Loucy (cell line): ENCODE data around the gene CDS1.

Experiments
- H2AFZ ChIP-seq: fragments of 200-600 bp; sonication (generic); 2 replicates; pipeline ENCODE4 v1.6.0; 2016; ENCODE audit warnings: antibody characterized with exemption, mild to moderate bottlenecking, low read length, moderate library complexity
- H3F3A ChIP-seq: fragments of 200-600 bp; 2 replicates; pipeline ENCODE4 v1.6.0; 2016; ENCODE audit warnings: antibody characterized with exemption, low read depth, mild to moderate bottlenecking
- H3K27me3 ChIP-seq: fragments of 200-600 bp; sonication (generic); 2 replicates; pipeline ENCODE4 v1.6.1; 2014; ENCODE audit warnings: low read length, mild to moderate bottlenecking; ENCODE audit not compliant: insufficient read depth, poor library complexity, severe bottlenecking
- H3K36me3 ChIP-seq: fragments of 200-600 bp; sonication (generic); 2 replicates; pipeline ENCODE4 v1.6.1; 2016; ENCODE audit warnings: low read length; ENCODE audit not compliant: insufficient read depth
- H3K4me1 ChIP-seq: fragments of 200-600 bp; sonication (generic); 2 replicates; pipeline ENCODE4 v1.5.1; 2014; ENCODE audit warnings: low read length, mild to moderate bottlenecking; ENCODE audit not compliant: insufficient read depth, poor library complexity, severe bottlenecking
- H3K4me2 ChIP-seq: fragments of 200-600 bp; sonication (generic); 2 replicates; pipeline ENCODE4 v1.6.0; 2014; ENCODE audit warnings: antibody characterized with exemption, low read length, low read depth, mild to moderate bottlenecking; ENCODE audit not compliant: poor library complexity, severe bottlenecking
- H3K4me3 ChIP-seq: fragments of 200-600 bp; sonication (generic); 2 replicates; pipeline ENCODE4 v1.5.1; 2014; ENCODE audit warnings: low read length, mild to moderate bottlenecking, mixed read lengths; ENCODE audit not compliant: poor library complexity, severe bottlenecking
- H3K79me2 ChIP-seq: fragments of 200-600 bp; sonication (generic); 2 replicates; pipeline ENCODE4 v1.6.1; 2014; ENCODE audit warnings: low read length; ENCODE audit not compliant: insufficient read depth
- H3K9ac ChIP-seq: fragments of 200-600 bp; sonication (generic); 2 replicates; pipeline ENCODE4 v1.6.0; 2014; ENCODE audit warnings: mild to moderate bottlenecking, low read depth, low read length, moderate library complexity; ENCODE audit not compliant: poor library complexity, severe bottlenecking
- H3K9me2 ChIP-seq: fragments of 200-600 bp; sonication (generic); replicated peaks from 2 replicates; pipeline ENCODE4 v1.6.1; 2016; ENCODE audit warnings: low read depth, low read length, mixed read lengths
- H3K9me3 ChIP-seq: fragments of 200-600 bp; sonication (generic); 2 replicates; pipeline ENCODE4 v1.6.1; 2014; ENCODE audit warnings: mild to moderate bottlenecking, antibody characterized with exemption, low read length, low read depth; ENCODE audit not compliant: insufficient read depth
- H4K20me1 ChIP-seq: fragments of 200-600 bp; sonication (generic); 2 replicates; pipeline ENCODE4 v1.6.0; 2014; ENCODE audit warnings: antibody characterized with exemption, low read length, mild to moderate bottlenecking; ENCODE audit not compliant: insufficient read depth, poor library complexity, severe bottlenecking
- EZH2phosphoT487 ChIP-seq: fragments of 200-600 bp; IDR thresholded peaks from 2 replicates; pipeline ENCODE4 v1.6.1; 2018; ENCODE audit warnings: antibody characterized with exemption, mild to moderate bottlenecking, moderate library complexity, borderline replicate concordance
- TF ChIP-seq, protein P1 (sequence below): fragments of 200-600 bp; sonication (generic); conservative IDR thresholded peaks from 2 replicates; pipeline ENCODE4 v1.5.1; 2014; ENCODE audit warnings: mild to moderate bottlenecking, antibody characterized with exemption, low read length

CDS1 gene

DNA sequence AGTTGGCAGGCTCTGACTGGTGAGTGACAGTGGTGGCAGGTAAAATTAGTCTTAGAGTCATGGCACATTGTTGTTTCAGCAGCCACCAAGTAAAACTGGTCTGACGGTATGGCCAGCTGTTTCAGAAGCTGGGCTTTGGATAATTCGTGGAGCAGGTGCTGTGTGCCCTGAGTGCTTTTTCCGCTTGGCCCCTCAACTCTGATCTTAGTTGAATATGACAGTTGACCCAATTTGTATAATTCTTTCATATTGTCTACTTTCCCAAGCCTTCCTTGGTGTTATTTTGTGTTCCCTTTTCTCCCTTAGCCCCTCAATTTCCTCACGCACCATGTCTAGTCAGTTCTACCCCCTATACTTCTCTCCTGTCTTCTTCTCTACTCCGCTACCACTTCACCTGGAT lies 32.0 kb downstream of the CDS1 start:
- no peak overlapping the region for H3K9ac ChIP-seq
- H3K27me3 ChIP-seq, result no peaks in the 10 kb centered on the region
- H3F3A ChIP-seq, result no peaks in the 10 kb centered on the region
- H3K79me2 ChIP-seq, result no peaks in the 10 kb centered on the region
- no peaks in the 10 kb centered on the region for H4K20me1 ChIP-seq
- TF ChIP-seq EZH2phosphoT487, result no peak
- TF ChIP-seq, protein P1, sequence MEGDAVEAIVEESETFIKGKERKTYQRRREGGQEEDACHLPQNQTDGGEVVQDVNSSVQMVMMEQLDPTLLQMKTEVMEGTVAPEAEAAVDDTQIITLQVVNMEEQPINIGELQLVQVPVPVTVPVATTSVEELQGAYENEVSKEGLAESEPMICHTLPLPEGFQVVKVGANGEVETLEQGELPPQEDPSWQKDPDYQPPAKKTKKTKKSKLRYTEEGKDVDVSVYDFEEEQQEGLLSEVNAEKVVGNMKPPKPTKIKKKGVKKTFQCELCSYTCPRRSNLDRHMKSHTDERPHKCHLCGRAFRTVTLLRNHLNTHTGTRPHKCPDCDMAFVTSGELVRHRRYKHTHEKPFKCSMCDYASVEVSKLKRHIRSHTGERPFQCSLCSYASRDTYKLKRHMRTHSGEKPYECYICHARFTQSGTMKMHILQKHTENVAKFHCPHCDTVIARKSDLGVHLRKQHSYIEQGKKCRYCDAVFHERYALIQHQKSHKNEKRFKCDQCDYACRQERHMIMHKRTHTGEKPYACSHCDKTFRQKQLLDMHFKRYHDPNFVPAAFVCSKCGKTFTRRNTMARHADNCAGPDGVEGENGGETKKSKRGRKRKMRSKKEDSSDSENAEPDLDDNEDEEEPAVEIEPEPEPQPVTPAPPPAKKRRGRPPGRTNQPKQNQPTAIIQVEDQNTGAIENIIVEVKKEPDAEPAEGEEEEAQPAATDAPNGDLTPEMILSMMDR, result no peak
- no peak overlapping the region for H3K4me3 ChIP-seq
- H3K4me1 ChIP-seq, result no peaks in the 10 kb centered on the region
- no peaks in the 10 kb centered on the region for H3K36me3 ChIP-seq
- no peak overlapping the region for H3K4me2 ChIP-seq
- H3K9me2 ChIP-seq, result no peaks in the 10 kb centered on the region
- no peak overlapping the region for H2AFZ ChIP-seq
- H3K9me3 ChIP-seq, result no peaks in the 10 kb centered on the region

DNA sequence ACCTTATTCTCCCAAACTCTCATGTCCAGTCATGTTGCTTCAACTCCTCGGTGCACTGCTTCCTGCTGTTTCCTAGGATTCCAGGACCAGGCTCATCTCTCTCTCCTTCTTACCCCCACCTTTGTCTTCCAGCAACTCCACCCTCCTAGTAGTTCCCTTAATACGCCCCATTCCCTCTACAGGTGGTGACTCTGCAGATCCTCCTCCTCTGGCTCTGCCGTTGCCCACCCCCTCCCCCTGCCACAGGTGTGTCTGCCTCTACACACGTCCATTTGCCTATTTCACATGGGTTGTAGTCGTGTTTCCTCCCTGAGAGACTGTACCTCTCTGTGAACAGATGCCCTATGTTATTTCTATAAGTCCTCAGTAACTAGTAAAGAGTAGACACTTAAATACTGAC lies 32.4 kb downstream of the CDS1 start:
- H3K27me3 ChIP-seq, result no peaks in the 10 kb centered on the region
- no peaks in the 10 kb centered on the region for H3K36me3 ChIP-seq
- no peaks in the 10 kb centered on the region for H3K79me2 ChIP-seq
- no peak overlapping the region for H3K4me2 ChIP-seq
- H3K4me1 ChIP-seq, result no peaks in the 10 kb centered on the region
- H3K9me2 ChIP-seq, result no peaks in the 10 kb centered on the region
- no peak overlapping the region for H2AFZ ChIP-seq
- H3K9me3 ChIP-seq, result no peaks in the 10 kb centered on the region
- no peak overlapping the region for H3K9ac ChIP-seq
- TF ChIP-seq EZH2phosphoT487, result no peak
- TF ChIP-seq, protein P1, result no peak
- H4K20me1 ChIP-seq, result no peaks in the 10 kb centered on the region
- no peaks in the 10 kb centered on the region for H3F3A ChIP-seq
- H3K4me3 ChIP-seq, result no peak overlapping the region

DNA sequence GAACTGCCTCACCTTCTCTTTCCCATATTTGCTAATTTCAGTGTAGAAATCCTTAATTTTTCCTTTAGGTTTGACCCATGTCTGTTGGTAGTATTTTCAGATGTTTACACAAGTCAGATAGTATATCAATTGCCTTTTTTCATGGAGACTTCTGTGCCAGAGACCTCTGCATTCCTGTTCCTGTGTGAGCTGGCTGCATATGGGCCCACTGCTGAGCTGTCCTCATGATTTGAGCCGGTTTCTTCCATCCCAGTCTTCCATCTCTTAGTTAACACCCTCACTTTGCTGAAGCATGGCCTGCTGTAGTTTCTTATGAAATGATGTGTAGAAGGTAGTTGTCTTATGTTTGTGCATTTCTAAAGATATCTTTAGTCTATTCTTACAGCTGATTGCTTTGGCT lies 40.0 kb downstream of the CDS1 start:
- H2AFZ ChIP-seq, result peak overlapping the region; percentile 27; the same call in 1 of the 2 replicates
- no peak for TF ChIP-seq EZH2phosphoT487
- TF ChIP-seq, protein P1, result no peak

More for the DNA sequence above, 40.0 kb downstream of the CDS1 start:
- H4K20me1 ChIP-seq, result no peaks in the 10 kb centered on the region
- H3K9ac ChIP-seq, result no peak overlapping the region
- no peak overlapping the region for H3K4me2 ChIP-seq
- H3K27me3 ChIP-seq, result no peaks in the 10 kb centered on the region
- no peaks in the 10 kb centered on the region for H3F3A ChIP-seq
- H3K79me2 ChIP-seq, result no peaks in the 10 kb centered on the region
- no peaks in the 10 kb centered on the region for H3K4me1 ChIP-seq
- no peaks in the 10 kb centered on the region for H3K9me2 ChIP-seq
- H3K9me3 ChIP-seq, result no peaks in the 10 kb centered on the region
- H3K4me3 ChIP-seq, result no peak overlapping the region
- H3K36me3 ChIP-seq, result no peaks in the 10 kb centered on the region
